Inflammatory macrophage treated with lipopolysaccharide for 1 hour (primary cell): ENCODE data around the gene SESN1.
"Not testable (repeated sequence)": the region's sequence is repeated elsewhere in the genome, so short reads cannot be mapped to it uniquely, and the experiment has no call there.

Experiments
- DNase-seq, 2 donors: peaks; one replicate each; pipeline ENCODE4 v3.0.0-alpha.2; 2020 to 2022

SESN1 gene

DNA sequence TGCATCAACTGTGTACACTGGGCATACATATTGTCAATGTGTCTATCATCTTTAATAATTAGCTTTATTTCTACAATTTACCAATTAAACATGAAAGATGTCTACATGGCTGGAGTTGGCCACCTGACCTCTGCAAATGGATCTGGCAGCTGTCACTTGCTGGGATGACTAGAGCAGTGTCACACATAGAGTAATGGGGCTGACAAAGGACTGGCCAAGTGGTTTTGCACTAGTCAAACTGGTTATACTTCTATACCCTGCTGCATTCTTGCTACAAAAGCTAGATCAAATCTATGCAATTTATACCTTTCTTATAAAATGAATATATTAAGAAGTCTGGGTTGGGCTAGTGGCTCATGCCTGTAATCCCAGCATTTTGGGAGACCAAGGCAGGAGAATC lies 99.3 kb downstream of the SESN1 start:
- DNase-seq, result no peak

GRCh38 chr6:108993876-108994275 lies 100.8 kb downstream of the SESN1 start:
- no peak for DNase-seq

- DNase-seq, result no peak
Observed at GRCh38 chr6:108989700-108990099, 104.9 kb downstream of the SESN1 start.

- DNase-seq, result no peak
Observed at GRCh38 chr6:108988765-108989164, 105.9 kb downstream of the SESN1 start.

DNA sequence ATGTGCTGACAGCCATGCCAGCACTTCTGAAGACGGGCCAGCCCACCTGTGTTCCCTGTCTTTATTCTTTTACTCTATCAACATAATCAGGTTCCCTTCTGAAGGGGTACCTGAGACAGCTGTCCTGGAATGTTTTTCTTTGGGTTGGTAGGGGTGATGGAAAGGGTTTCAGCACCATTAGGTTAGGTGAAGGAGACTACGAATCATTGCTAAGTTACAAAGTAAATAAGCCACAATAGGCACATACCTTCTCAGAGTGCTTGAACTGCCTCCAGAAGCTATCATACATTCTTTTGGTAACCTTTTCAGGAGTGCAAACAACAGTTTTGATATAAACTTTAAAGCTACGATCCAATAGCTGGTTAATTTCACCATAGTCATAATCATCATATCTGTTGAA lies 106.3 kb downstream of the SESN1 start:
- no peak for DNase-seq

GRCh38 chr6:108987156-108987555 lies 107.5 kb downstream of the SESN1 start:
- no peak for DNase-seq

DNA sequence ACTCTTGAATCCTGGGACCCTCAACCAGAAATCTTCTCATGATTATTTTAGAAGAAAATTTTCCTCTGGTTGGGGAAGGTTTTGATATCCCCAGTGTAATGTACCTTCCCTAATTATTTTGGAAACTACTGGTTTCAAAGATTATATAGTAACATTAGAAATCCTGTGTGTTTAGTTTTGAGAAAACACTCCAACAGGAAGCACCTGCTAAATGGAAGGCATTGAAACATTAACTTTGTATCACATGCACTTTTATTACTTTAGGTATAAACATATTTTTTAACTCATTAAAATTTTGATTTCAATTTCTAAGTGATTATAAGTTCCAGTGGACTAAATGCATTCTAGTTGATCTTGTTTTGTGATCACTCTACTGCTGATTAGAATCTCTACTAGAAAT lies 109.3 kb downstream of the SESN1 start:
- no peak for DNase-seq

DNA sequence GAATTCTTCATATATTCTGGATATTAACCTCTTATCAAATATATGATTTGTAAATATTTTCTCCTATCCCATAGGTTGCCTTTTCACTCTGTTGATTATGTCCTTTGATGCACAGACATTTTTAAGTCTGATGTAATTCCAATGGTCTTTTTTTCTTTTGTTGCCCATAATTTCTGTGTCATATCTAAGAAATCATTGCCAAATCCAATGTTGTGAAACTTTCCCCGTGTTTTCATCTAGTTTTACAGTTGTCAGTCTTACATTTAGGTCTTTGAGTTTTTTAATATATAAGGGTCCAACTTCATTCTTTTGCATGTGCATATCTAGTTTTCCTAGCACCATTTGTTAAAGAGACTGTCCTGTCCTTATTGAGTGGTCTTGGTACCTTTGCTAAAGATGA lies 111.5 kb downstream of the SESN1 start:
- DNase-seq, result peak; percentile 47 to 64

DNA sequence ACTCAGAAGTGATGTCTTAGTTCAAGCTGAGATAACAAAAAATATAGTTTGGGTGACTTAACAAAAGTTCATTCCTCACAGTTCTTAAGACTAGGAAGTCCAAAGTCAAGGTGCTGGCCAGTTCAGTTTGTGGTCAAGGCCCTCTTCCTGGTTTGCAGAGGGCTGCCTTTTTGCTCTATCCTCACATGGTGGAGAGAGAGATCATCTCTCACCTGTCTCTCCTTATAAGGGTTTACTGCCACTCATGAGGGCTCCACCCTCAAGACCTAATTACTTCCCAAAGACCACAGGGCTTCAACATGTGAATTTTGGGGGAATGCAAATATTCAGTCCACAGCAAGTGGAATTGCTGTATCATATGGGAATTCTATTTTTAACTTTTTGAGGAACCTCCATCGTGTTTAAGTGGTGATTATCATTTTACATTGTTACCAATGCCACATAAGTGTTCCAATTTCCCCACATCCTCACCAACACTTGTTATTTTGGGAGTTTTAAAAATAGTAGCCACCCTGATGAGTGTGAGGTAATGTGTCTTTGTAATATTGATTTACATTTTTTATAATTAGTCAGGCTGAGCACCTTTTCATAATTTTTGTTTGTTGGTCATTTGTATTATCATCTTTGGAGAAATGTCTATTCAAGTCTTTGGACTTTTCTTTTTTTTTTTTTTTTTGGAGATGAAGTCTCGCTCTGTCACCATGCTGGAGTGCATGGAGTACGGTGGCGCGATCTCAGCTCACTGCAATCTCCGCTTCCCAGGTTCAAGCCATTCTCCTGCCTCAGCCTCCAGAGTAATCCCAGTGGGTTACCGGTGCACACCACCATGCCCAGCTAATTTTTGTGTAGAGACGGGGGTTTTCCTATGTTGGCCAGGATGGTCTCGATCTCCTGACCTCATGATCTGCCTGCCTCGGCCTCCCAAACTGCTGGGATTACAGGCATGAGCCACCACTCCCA lies 112.2 kb downstream of the SESN1 start:
- no peak for DNase-seq

GRCh38 chr6:108978638-108979037 lies 116.0 kb downstream of the SESN1 start:
- DNase-seq, result not testable (repeated sequence)

DNA sequence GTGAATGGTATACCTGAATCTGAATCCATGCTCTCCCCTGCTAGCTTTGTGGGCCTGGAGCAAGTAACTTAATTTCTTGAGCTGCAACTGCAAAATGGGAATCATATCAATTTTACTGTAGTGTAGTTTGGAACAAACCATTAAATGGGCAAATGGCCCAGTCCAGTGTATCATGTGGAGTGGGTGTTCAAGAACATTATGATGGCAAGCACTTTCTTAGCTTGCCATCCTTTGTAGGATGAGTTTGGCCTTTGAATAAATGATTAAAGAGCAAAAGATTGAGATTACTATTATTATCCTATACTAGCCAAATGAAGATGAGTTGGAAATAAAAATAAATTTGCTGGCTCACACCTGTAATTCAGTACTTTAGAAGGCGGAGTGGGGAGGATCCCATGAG lies 120.4 kb downstream of the SESN1 start:
- DNase-seq, result no peak

DNA sequence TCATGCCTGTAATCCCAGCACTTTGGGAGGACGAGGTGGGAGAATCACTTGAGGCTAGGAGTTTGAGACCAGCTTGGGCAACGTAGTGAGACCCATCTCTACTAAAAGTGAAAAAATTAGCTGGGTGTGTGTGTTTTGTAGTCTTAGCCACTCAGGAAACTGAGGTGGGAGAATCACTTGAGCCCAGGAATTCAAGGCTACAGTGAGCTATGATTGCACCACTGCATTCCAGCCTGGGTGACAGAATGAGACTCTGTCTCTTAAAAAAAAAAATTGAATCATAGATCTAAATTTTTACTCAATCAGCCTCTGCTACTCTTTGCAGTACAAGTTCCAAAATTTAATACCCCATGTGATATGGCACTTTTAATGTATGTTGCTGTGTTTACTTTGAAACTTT lies 124.9 kb downstream of the SESN1 start:
- DNase-seq, result no peak

DNA sequence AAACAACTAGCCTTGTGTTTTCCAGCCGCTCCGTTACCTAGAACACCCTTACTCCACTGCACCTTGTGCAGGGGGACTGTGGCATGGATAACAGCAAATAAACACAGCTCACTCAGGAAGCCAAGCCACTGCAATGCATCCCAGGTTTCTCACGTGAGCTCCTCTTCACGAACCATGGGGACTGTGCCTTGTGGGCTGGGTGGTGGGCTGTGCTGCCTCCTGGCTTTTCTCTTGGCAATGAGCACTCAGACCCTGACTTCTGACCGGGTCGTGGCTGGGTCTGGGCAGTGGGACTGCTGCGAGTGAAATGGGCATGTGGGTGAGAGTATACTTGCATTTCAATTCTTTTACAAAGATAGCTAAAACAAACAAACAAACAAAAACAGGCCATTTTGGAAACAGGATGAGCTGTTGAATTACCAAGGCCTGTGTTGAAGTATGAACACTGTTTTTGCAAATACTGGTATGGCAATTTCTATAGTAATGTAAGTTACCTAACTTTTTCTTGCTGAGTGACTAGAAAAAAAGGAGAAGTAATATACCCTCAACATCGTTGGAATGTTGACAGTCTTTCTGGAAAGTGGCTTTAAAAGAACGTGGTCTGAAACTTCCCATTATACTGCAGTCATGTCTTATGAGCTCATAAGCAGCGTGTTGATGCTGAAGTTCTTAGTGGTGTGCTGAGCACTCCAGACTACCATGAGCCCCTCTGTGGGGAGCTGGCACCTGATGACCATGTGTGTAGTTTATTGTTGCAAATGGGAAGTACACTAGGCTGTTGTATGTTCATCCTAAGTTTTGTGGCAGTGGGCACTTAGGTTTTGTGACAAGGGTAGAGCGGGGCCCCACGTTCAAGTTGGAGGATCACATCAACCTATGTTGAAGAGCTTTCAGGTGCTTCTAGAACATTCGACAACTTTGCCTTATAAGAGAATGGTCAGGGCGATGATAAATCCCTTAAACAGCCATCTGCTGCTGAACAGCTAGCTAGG lies 126.0 kb downstream of the SESN1 start:
- DNase-seq, result peak; percentile 77 to 94

- peak; percentile 91 to 98 for DNase-seq
Observed at GRCh38 chr6:108966855-108967755, 127.5 kb downstream of the SESN1 start.

DNA sequence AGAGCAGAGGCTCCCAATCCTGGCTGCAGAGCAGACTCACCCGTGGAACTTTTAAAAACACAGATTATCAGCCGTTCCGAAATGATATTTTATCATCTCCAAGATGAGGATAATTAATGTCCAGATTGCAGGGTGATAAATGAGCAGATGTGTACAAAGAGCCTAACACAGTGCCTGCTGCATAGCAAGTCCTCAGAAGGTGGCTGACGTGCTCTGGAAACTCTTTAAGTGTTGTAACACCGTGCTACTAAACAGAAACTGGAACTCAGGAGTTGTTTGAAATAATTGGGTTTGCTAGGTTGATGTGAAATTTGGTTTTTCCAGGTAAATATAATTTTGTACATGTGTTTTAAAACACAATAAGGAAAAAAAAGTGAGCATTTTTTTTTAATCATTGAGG lies 128.4 kb downstream of the SESN1 start:
- DNase-seq, result peak; percentile 54 to 75

DNA sequence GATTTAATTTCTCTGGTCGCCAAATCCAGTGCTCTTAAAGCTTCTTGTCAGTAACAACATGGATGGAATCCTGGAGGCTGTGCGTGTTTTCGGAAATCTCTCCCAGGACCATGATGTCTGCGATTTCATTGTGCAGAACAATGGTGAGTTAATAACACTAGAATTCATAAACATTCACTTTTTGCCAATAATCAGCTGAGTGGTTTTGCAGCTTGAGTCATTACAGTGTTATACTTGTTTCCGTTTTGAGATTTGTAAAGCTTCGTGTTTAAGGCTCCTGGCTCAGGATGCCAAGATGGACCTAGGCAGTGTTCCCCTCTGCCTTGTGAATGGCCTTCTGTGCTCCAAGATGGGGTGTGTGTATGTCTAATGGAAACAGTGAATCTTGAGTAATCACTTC lies 132.7 kb downstream of the SESN1 start:
- no peak for DNase-seq

- DNase-seq, result no peak
Observed at GRCh38 chr6:108961077-108961476, 133.6 kb downstream of the SESN1 start.

GRCh38 chr6:108960601-108961000 lies 134.0 kb downstream of the SESN1 start:
- DNase-seq, result no peak

GRCh38 chr6:108959972-108960582 lies 134.6 kb downstream of the SESN1 start:
- no peak for DNase-seq

DNA sequence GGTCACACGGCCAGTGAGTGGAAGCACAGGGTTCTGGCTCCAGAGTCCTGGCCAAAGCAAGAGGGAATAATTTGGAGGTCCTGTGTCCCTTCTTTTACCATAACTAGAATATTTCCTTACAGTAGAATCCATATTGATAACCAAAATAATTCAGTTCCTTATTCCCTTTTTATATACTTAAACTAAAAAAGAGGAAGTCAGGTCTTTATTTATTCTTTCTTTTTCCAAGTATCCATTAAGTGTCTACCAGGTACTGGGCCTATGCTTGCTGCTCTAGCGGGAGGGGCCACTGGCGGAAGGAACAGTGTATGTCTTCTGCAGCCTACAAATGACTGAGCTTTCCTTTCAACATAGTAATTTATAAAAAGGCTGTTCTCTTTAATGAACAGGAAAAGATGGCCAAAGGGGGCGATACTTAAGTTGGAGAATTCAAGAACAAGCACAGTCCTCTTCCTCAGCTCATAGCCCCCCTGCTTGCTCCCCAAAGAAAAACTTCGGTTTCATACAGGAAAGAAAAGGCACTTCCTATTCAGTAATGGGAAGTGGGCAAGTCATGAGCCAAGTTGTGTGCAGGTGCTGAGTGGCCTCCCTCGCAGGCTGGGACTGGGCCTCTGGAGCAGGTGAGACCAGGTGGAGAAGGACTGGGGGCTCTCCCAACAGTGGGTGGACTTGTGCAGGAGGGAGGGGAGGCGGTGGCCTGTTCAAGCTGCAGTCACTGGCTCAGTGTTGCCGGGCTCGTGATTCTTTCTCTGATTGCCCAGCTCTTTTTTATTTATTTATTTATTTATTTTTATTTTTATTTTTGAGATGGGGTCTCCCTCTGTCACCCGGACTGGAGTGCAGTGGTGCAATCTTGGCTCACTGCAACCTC lies 135.5 kb downstream of the SESN1 start:
- DNase-seq, result no peak

GRCh38 chr6:108957221-108957620 lies 137.4 kb downstream of the SESN1 start:
- no peak for DNase-seq
